ENCODE measurements around the gene TMCO4.
A peak's percentile ranks its signal among the peaks of the same experiment; 100 is the strongest.
"Not testable (repeated sequence)": the region's sequence is repeated elsewhere in the genome, so short reads cannot be mapped to it uniquely, and the experiment has no call there.

Gene TMCO4

GRCh38 chr1:19654386-19654785 lies 145.3 kb downstream of the TMCO4 start:
- DNase-seq: no peak

GRCh38 chr1:19651141-19651737 lies 148.5 kb downstream of the TMCO4 start:
- DNase-seq: peak; percentile 66 to 82 (median 74)

GRCh38 chr1:19650416-19651140 lies 149.1 kb downstream of the TMCO4 start:
- DNase-seq: no peak

- DNase-seq: peak in 1 of 4 experiments; percentile 38
Measured at GRCh38 chr1:19648689-19649088, 151.0 kb downstream of the TMCO4 start.

- no peak for DNase-seq
Measured at GRCh38 chr1:19648239-19648638, 151.5 kb downstream of the TMCO4 start.

- no peak for DNase-seq
Measured at GRCh38 chr1:19647643-19648042, 152.1 kb downstream of the TMCO4 start.

GRCh38 chr1:19646377-19647319 lies 153.1 kb downstream of the TMCO4 start:
- DNase-seq: peak; percentile 27 to 45 (median 34)

- peak in 2 of 4 experiments; percentile 13 to 24 for DNase-seq
Measured at GRCh38 chr1:19645411-19646251, 154.1 kb downstream of the TMCO4 start.

GRCh38 chr1:19644681-19645410 lies 154.9 kb downstream of the TMCO4 start:
- DNase-seq: peak in 3 of 4 experiments; percentile 32 to 60 (median 43)

GRCh38 chr1:19644395-19644680 lies 155.4 kb downstream of the TMCO4 start:
- peak in 1 of 4 experiments; percentile 32 for DNase-seq

- peak; percentile 48 to 84 (median 63) for DNase-seq
Measured at GRCh38 chr1:19643602-19644394, 155.9 kb downstream of the TMCO4 start, which contains the start of gene NBL1. Gene NBL1 (plus strand): TSS chr1:19644311. CDS start chr1:19655031, 10,720 bp downstream.

GRCh38 chr1:19643121-19643520 lies 156.6 kb downstream of the TMCO4 start:
- DNase-seq: no peak

GRCh38 chr1:19640363-19641316 lies 159.1 kb downstream of the TMCO4 start:
- DNase-seq: no peak

GRCh38 chr1:19639999-19640362 lies 159.7 kb downstream of the TMCO4 start:
- DNase-seq: no peak

- DNase-seq: not testable (repeated sequence)
Measured at GRCh38 chr1:19639228-19639627, 160.5 kb downstream of the TMCO4 start.

GRCh38 chr1:19637606-19638005 lies 162.1 kb downstream of the TMCO4 start:
- no peak for DNase-seq

GRCh38 chr1:19636749-19637148 lies 163.0 kb downstream of the TMCO4 start:
- DNase-seq: not testable (repeated sequence)

- no peak for DNase-seq
Measured at GRCh38 chr1:19636065-19636464, 163.7 kb downstream of the TMCO4 start.

- no peak for DNase-seq
Measured at GRCh38 chr1:19635646-19636045, 164.1 kb downstream of the TMCO4 start.
